Right kidney (tissue), 1 donor: Measurements from ENCODE around the gene APBA2.

Source experiments
- DNase-seq: peaks from one replicate; pipeline ENCODE4 v3.0.0-alpha.2; 2016

APBA2 gene

GRCh38 chr15:29106116-29106515 lies 220.3 kb downstream of the APBA2 start:
- DNase-seq = no peak

GRCh38 chr15:29106551-29107290 lies 220.9 kb downstream of the APBA2 start:
- no peak for DNase-seq

- no peak for DNase-seq
Observed at GRCh38 chr15:29107291-29107890, 221.6 kb downstream of the APBA2 start.

GRCh38 chr15:29107971-29108645 lies 222.3 kb downstream of the APBA2 start:
- DNase-seq = no peak

GRCh38 chr15:29109762-29110161 lies 224.0 kb downstream of the APBA2 start:
- DNase-seq = no peak

GRCh38 chr15:29110176-29110575 lies 224.4 kb downstream of the APBA2 start:
- DNase-seq = no peak

GRCh38 chr15:29110733-29111132 lies 225.0 kb downstream of the APBA2 start:
- DNase-seq = no peak

- no peak for DNase-seq
Observed at GRCh38 chr15:29111705-29112281, 226.0 kb downstream of the APBA2 start.

GRCh38 chr15:29113336-29114220 lies 227.8 kb downstream of the APBA2 start:
- DNase-seq = no peak

- DNase-seq = peak; percentile 64
Observed at GRCh38 chr15:29114221-29115092, 228.7 kb downstream of the APBA2 start.

- DNase-seq = peak; percentile 84
Observed at GRCh38 chr15:29115093-29115991, 229.6 kb downstream of the APBA2 start.

GRCh38 chr15:29116970-29117700 lies 231.4 kb downstream of the APBA2 start:
- no peak for DNase-seq

GRCh38 chr15:29117778-29118177 lies 232.0 kb downstream of the APBA2 start:
- no peak for DNase-seq

GRCh38 chr15:29119847-29120246 lies 234.1 kb downstream of the APBA2 start:
- no peak for DNase-seq

- DNase-seq = no peak
Observed at GRCh38 chr15:29120593-29121368, 235.0 kb downstream of the APBA2 start.

- no peak for DNase-seq
Observed at GRCh38 chr15:29121369-29121656, 235.5 kb downstream of the APBA2 start.

GRCh38 chr15:29121907-29122306 lies 236.1 kb downstream of the APBA2 start:
- no peak for DNase-seq

GRCh38 chr15:29122506-29122905 lies 236.7 kb downstream of the APBA2 start:
- DNase-seq = no peak

GRCh38 chr15:29123171-29123570 lies 237.4 kb downstream of the APBA2 start:
- DNase-seq = no peak
